MM.1S (cell line): ENCODE data around the gene BRIP1.

ENCODE experiments used
- DNase-seq: peaks from one replicate; pipeline ENCODE4 v3.0.0-alpha.2; 2015
- H2AFZ ChIP-seq: fragments of 300-600 bp; sonication (generic); 2 replicates; pipeline ENCODE4 v1.6.0; 2016; ENCODE audit warnings: antibody characterized with exemption, low read length
- H3F3A ChIP-seq: fragments of 300-600 bp; sonication (generic); 2 replicates; pipeline ENCODE4 v1.6.1; 2016; ENCODE audit warnings: mild to moderate bottlenecking, antibody characterized with exemption, low read length, moderate library complexity, mixed read lengths; ENCODE audit not compliant: insufficient read depth
- H3K27ac ChIP-seq: fragments of 300-600 bp; sonication (generic); 2 replicates; pipeline ENCODE4 v1.5.1; 2016; ENCODE audit warnings: mild to moderate bottlenecking, low read length
- H3K27me3 ChIP-seq: fragments of 300-600 bp; sonication (generic); replicated peaks from 2 replicates; pipeline ENCODE4 v1.6.0; 2016; ENCODE audit warnings: low read length; ENCODE audit not compliant: insufficient read depth
- H3K36me3 ChIP-seq: fragments of 300-600 bp; sonication (generic); replicated peaks from 2 replicates; pipeline ENCODE4 v1.6.1; 2016; ENCODE audit warnings: mild to moderate bottlenecking, low read length, mixed read lengths; ENCODE audit not compliant: insufficient read depth
- H3K4me1 ChIP-seq: fragments of 300-600 bp; sonication (generic); 2 replicates; pipeline ENCODE4 v1.6.1; 2016; ENCODE audit warnings: low read length, mixed read lengths
- H3K4me2 ChIP-seq: fragments of 300-600 bp; sonication (generic); 2 replicates; pipeline ENCODE4 v1.6.0; 2016; ENCODE audit warnings: low read depth, low read length
- H3K4me3 ChIP-seq: fragments of 300-600 bp; sonication (generic); 2 replicates; pipeline ENCODE4 v1.5.1; 2016; ENCODE audit warnings: low read length, mixed read lengths
- H3K79me2 ChIP-seq: fragments of 300-600 bp; sonication (generic); 2 replicates; pipeline ENCODE4 v1.6.1; 2016; ENCODE audit warnings: mixed run types, low read length, mixed read lengths
- H3K9ac ChIP-seq: fragments of 300-600 bp; sonication (generic); 2 replicates; pipeline ENCODE4 v1.6.1; 2016; ENCODE audit warnings: low read length, mixed read lengths
- H3K9me2 ChIP-seq: fragments of 300-600 bp; sonication (generic); replicated peaks from 2 replicates; pipeline ENCODE4 v1.6.1; 2016; ENCODE audit warnings: mild to moderate bottlenecking, low read length, mixed read lengths; ENCODE audit not compliant: insufficient read depth
- H3K9me3 ChIP-seq: fragments of 300-600 bp; sonication (generic); replicated peaks from 2 replicates; pipeline ENCODE4 v1.6.1; 2016; ENCODE audit warnings: mild to moderate bottlenecking, low read length, mixed read lengths; ENCODE audit not compliant: insufficient read depth
- H4K20me1 ChIP-seq: fragments of 300-600 bp; sonication (generic); 2 replicates; pipeline ENCODE4 v1.6.1; 2016; ENCODE audit warnings: mild to moderate bottlenecking, low read length, moderate library complexity, mixed read lengths; ENCODE audit not compliant: insufficient read depth
- CTCF ChIP-seq: fragments of 300-600 bp; sonication (generic); IDR thresholded peaks from 2 replicates; pipeline ENCODE4 v1.5.1; 2016; ENCODE audit warnings: antibody characterized with exemption, low read length, mixed read lengths
- EZH2 ChIP-seq: fragments of 300-600 bp; sonication (generic); optimal IDR thresholded peaks from 2 replicates; pipeline ENCODE3; 2017; ENCODE audit warnings: low read depth, mild to moderate bottlenecking, antibody characterized with exemption, low read length, mixed read lengths
- EZH2phosphoT487 ChIP-seq: fragments of 300-600 bp; sonication (generic); IDR thresholded peaks from 2 replicates; pipeline ENCODE4 v1.6.1; 2018; ENCODE audit warnings: antibody characterized with exemption, low read length

The BRIP1 gene

GRCh38 chr17:61843435-61843834 is 19.9 kb downstream of the BRIP1 start:
- Histone ChIP-seq H3K27me3 (no peaks in the 10 kb centered on the region), H3K27ac (no peak overlapping the region)

GRCh38 chr17:61842899-61843298 is 20.4 kb downstream of the BRIP1 start:
- Histone ChIP-seq H3K4me2 (no peak overlapping the region), H3K4me3 (no peak overlapping the region), H3K9ac (no peak overlapping the region), H3K4me1 (no peaks in the 10 kb centered on the region), H2AFZ (no peak overlapping the region), H3F3A (no peaks in the 10 kb centered on the region), H4K20me1 (no peaks in the 10 kb centered on the region; the same call in 1 of the 2 replicates), H3K79me2 (no peaks in the 10 kb centered on the region), H3K27ac (no peak overlapping the region), H3K27me3 (no peaks in the 10 kb centered on the region), H3K9me2 (no peaks in the 10 kb centered on the region), H3K9me3 (no peaks in the 10 kb centered on the region), H3K36me3 (no peaks in the 10 kb centered on the region; the same call in 1 of the 2 replicates)
- TF ChIP-seq EZH2 (no peak), CTCF (no peak), EZH2phosphoT487 (no peak)
- DNase-seq = no peak

More at GRCh38 chr17:61843435-61843834, 19.9 kb downstream of the BRIP1 start:
- H3K79me2 ChIP-seq = no peaks in the 10 kb centered on the region
- no peak overlapping the region for H3K4me2 ChIP-seq
- no peak overlapping the region for H3K9ac ChIP-seq
- H4K20me1 ChIP-seq = no peaks in the 10 kb centered on the region; the same call in 1 of the 2 replicates
- no peaks in the 10 kb centered on the region for H3K9me2 ChIP-seq
- H3F3A ChIP-seq = no peaks in the 10 kb centered on the region
- TF ChIP-seq EZH2phosphoT487 = no peak
- no peak for TF ChIP-seq EZH2
- TF ChIP-seq CTCF = no peak
- DNase-seq = no peak
- no peak overlapping the region for H3K4me3 ChIP-seq
- no peaks in the 10 kb centered on the region for H3K4me1 ChIP-seq
- H2AFZ ChIP-seq = no peak overlapping the region
- no peaks in the 10 kb centered on the region for H3K9me3 ChIP-seq
- H3K36me3 ChIP-seq = no peaks in the 10 kb centered on the region; the same call in 1 of the 2 replicates

- Histone ChIP-seq H3K4me3 (no peak overlapping the region), H3F3A (no peaks in the 10 kb centered on the region)
These were observed 24.0 kb downstream of the BRIP1 start for GRCh38 chr17:61839300-61839786.

More at GRCh38 chr17:61839300-61839786, 24.0 kb downstream of the BRIP1 start:
- no peaks in the 10 kb centered on the region for H4K20me1 ChIP-seq
- no peak overlapping the region for H3K9ac ChIP-seq
- no peaks in the 10 kb centered on the region for H3K79me2 ChIP-seq
- H3K9me2 ChIP-seq = no peaks in the 10 kb centered on the region
- H3K36me3 ChIP-seq = no peaks in the 10 kb centered on the region
- H3K4me2 ChIP-seq = no peak overlapping the region
- H2AFZ ChIP-seq = no peak overlapping the region
- no peaks in the 10 kb centered on the region for H3K27me3 ChIP-seq
- no peaks in the 10 kb centered on the region for H3K4me1 ChIP-seq
- no peak for DNase-seq
- TF ChIP-seq EZH2 (no peak), CTCF (no peak), EZH2phosphoT487 (no peak)
- no peaks in the 10 kb centered on the region for H3K9me3 ChIP-seq
- no peak overlapping the region for H3K27ac ChIP-seq
